ENCODE results near the gene BLTP3B.
"Not testable (repeated sequence)": the region's sequence is repeated elsewhere in the genome, so short reads cannot be mapped to it uniquely, and the experiment has no call there.

BLTP3B gene

DNA sequence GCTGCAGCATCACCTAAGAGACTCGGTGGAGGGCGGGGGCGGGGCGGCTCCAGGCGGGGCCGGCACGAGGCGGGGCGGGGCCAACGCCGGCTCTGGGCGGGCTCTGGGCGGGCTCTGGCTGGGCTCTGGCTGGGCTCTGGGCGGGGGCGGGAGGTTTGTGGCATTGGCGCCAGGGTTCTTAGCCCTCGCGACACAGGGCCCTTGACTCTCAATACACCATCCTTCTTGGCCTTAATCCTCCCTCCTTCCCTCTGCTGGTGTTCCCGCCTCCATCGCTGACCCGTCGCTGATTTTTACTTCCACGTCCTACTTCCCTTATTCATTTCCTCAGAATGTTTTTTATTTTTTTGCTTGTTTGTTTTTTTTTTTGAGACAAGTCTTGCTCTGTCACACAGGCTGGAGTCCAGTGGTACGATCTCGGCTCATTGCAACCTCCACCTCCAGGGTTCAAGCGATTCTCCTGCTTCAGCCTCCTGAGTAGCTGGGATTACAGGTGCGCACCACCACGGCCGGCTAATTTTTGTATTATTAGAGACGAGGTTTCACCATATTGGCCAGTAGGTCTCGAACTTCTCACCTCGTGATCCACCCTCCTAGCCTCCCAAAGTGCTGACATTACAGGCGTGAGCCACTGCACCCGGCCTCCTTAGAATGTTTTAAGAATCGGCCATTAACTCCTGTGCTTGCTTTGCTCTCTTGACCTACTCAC is at the start of gene BLTP3B:
Gene BLTP3B (minus strand): TSS at position 24 of the 709 bp plus-strand sequence. CDS start 239 bp downstream, outside the sequence.
- TF ChIP-seq CTCF (conservative IDR thresholded peaks at IDR 0.05; ENCODE audit: low read length), result no peak
- DNase-seq (ENCODE audit: low read depth), result peak; percentile 77
- peak within 1 kb of the TSS; percentile 95 for H3K4me3 ChIP-seq (ENCODE audit: low read length)

DNA sequence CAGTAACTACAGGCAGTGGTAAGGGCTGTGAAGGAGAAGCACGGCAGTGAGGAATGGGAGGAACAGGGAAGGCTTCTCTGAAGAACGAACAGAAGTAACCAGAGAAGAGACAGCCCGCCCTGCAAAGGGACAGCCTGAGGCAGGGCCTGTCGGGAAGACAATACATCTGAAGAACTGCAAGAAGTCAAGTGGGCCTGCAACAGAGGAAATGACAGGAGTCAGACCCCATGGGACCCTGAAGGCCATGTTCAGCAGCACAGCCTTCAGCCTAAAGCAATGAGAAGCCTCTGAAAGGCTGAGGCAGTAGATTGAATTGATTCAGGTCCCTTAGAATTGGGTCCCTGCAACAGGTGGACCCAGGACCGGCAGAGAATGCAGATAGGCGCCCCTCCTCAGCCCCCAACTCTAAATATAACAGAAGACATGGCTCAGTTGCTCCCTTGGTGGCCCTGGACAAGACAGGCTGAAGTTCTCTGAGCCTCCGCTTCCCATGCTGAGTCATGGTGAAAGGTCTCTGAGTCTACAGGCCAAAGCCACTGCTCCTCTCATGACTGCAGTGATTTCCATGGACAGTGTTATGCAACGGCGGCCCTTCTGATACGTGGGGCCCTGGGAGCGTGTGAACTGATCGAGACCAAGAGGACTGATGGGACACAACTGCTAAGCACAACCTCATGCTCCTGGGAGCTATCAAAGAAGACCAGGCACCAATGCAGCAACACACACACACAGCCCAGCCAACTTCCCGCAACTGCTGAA is 47.1 kb upstream of the BLTP3B start:
- H3K4me3 ChIP-seq (ENCODE audit: low read length), result no peak overlapping the region
- DNase-seq (ENCODE audit: low read depth), result no peak
- TF ChIP-seq CTCF (conservative IDR thresholded peaks at IDR 0.05; ENCODE audit: low read length), result no peak

DNA sequence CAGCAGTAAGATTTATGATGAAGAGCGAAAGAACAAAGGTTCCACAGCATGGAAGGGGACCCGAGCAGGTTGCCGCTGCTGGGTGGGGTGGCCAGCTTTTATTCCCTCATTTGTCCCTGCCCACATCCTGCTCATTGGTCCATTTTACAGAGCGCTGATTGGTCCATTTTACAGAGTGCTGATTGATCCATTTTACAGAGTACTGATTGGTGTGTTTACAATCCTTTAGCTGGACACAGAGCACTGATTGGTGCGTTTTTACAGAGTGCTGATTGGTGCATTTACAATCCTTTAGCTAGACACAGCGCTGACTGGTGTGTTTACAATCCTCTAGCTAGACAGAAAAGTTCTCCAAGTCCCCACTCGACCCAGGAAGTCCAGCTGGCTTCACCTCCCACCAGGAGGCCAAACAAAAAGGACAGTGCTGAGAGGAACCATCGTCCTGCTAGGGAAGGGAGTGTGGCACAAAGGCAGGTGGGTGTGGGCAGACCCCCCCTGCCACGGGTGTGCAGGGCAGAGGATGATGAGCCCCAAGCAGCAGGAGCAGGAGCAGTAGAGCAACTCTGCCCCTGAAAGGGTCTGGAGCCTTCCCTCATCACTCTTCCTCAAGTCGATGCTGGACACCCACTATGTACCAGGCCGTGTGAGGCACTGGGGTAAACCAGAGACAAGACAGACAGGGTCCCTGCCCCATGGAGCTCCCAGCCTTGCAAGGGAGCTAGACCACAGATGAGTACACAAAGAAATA is 46.4 kb upstream of the BLTP3B start:
- DNase-seq (ENCODE audit: low read depth); H3K4me3 ChIP-seq (ENCODE audit: low read length): not testable (repeated sequence)

DNA sequence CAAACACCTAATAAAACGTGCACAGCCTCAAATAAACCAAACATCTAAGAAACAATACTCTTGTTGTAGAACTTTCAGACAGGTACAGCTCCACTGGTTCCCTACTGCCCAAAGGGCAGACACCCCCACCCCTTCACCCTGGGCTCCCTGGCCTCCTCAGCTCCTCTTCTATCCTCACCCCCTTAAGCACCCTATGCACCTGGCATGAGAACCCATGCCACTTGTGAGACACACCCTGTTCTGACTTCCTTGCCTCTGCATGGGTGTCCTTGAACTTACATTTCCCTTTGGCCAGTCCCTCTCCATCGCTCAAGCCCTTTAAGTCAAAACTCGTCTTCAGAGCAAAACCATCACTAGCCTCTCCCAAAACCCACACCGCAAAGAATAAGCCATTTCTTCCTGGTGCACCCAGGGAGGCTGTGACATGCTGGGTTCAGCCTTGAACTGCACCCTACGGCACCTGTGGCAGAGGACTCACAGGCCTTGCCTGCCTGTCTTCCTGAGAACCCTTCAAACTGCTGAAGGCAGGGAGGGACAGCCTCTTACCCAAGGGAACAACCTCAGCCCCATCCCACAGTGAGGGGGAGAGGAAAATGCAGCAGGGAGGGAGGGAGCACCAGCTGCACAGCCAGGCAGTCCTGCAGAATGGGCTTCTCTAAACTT is 45.3 kb upstream of the BLTP3B start:
- DNase-seq (ENCODE audit: low read depth), result no peak
- no peak overlapping the region for H3K4me3 ChIP-seq (ENCODE audit: low read length)
- no peak for TF ChIP-seq CTCF (conservative IDR thresholded peaks at IDR 0.05; ENCODE audit: low read length)

DNA sequence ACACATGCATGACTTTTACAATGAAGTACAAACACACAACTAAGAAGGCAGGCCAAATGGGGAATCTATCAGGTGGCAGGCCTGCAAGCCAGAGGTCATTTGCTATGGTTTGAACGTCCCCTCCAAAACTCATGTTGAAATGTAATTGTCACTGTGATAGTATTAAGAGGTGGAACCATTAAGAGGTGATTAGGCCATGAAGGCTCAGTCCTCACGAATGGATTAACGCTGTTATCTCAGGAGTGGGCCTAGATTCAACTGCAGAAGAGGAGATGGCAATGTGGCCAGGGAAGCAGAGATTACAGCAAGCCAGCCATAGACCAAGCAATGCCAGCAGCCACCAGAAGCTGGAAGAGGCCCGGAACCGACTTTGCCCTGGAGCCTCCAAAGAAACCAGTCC is 44.4 kb upstream of the BLTP3B start:
- no peak for TF ChIP-seq CTCF (conservative IDR thresholded peaks at IDR 0.05; ENCODE audit: low read length)
- no peak for DNase-seq (ENCODE audit: low read depth)
- no peak overlapping the region for H3K4me3 ChIP-seq (ENCODE audit: low read length)

- DNase-seq (ENCODE audit: low read depth), result no peak
- no peak overlapping the region for H3K4me3 ChIP-seq (ENCODE audit: low read length)
- no peak for TF ChIP-seq CTCF (conservative IDR thresholded peaks at IDR 0.05; ENCODE audit: low read length)
These were observed 43.4 kb upstream of the BLTP3B start for GRCh38 chr12:100186071-100186470.

DNA sequence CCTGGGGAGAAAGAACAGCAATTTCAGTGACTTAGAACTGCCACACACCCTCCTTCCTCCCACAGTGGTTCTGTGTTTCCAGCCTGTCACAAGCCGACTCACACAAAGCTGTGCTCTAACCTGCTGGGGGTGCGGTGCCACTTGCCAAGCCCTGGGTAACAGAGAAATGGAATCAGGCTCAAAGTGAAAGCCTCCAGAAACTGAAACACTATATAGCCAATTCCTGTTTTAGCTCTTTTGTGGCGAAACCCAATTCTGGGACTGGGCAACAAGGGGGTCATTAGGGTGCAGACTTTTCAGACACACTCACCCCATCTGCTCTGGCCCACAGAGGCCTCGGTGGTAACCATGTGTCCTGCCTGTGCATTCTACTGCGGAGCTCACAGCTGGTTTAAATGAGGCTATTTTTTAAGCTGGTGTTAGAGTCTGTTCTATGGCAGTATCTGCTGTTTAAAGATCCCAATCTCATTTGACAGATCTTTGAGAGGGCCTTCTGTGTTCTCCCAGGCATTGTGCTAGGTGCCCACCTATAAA is 42.8 kb upstream of the BLTP3B start:
- no peak for TF ChIP-seq CTCF (conservative IDR thresholded peaks at IDR 0.05; ENCODE audit: low read length)
- peak; percentile 34 for DNase-seq (ENCODE audit: low read depth)
- peak overlapping the region; percentile 1 for H3K4me3 ChIP-seq (ENCODE audit: low read length)

Data from AG10803 (cell line).